Thoracic aorta (tissue), 2 donors: ENCODE results near the gene ELOVL7. TPM values are rescaled to one million over a fixed set of nuclear protein-coding genes. Genes with fewer than 3 reads are reported as not detected.

Experiments
- ATAC-seq: fragments of 150-250 bp; one replicate; pipeline ENCODE4 v1.8.0; 2017; ENCODE audit warnings: low read depth; ENCODE audit not compliant: insufficient number of reproducible peaks, low FRiP score
- DNase-seq: peaks from one replicate; pipeline ENCODE4 v3.0.0-alpha.2; 2020; ENCODE audit warnings: low spot score
- H3K27ac ChIP-seq, 2 donors: fragments of 200-600 bp; sonication (generic); 1 replicate in 1 of 2; 2 replicates in 1 of 2; pipeline ENCODE4 v1.5.1; 2016; ENCODE audit warnings: mild to moderate bottlenecking in 2 of 2, moderate library complexity in 2 of 2
- H3K27me3 ChIP-seq: fragments of 200-600 bp; sonication (generic); replicated peaks from 2 replicates; pipeline ENCODE4 v1.6.0; 2016; ENCODE audit warnings: mild to moderate bottlenecking; ENCODE audit not compliant: insufficient read depth
- H3K36me3 ChIP-seq: fragments of 200-600 bp; sonication (generic); one replicate; pipeline ENCODE4 v1.5.1; 2016
- H3K4me1 ChIP-seq, 2 donors: fragments of 200-600 bp; sonication (generic); 1 replicate in 1 of 2; 2 replicates in 1 of 2; pipeline versions ENCODE4 v1.5.1 to v1.6.0; 2016; ENCODE audit warnings: low read depth in 2 of 2, mild to moderate bottlenecking in 1 of 2; ENCODE audit not compliant: control insufficient read depth in 1 of 2
- H3K4me3 ChIP-seq: fragments of 200-600 bp; sonication (generic); 2 replicates; pipeline ENCODE4 v1.5.1; 2016; ENCODE audit warnings: mild to moderate bottlenecking
- H3K9me3 ChIP-seq: fragments of 200-600 bp; sonication (generic); 2 replicates; pipeline ENCODE4 v1.5.1; 2016
- CTCF ChIP-seq: fragments of 200-600 bp; sonication (generic); IDR thresholded peaks from one replicate; pipeline ENCODE4 v1.5.1; 2019; ENCODE audit warnings: antibody characterized with exemption
- total RNA-seq, 2 donors: library from RNA; depleted of rRNA; stranded (reverse); fragments of >200 nt; gene quantifications; one replicate each; pipeline versions ENCODE4 v1.1.0 to v1.2.3, GENCODE V29; 2016

ELOVL7 gene
- total RNA-seq, 2 donors from 2014 or later, result 3.0 to 18.5 TPM

GRCh38 chr5:60814498-60814897, 29.6 kb downstream of the ELOVL7 start:
- Histone ChIP-seq H3K36me3 (no peaks in the 10 kb centered on the region), H3K4me1 (no peaks in the 10 kb centered on the region), H3K27me3 (no peaks in the 10 kb centered on the region), H3K27ac (no peak overlapping the region), H3K4me3 (no peak overlapping the region), H3K9me3 (no peaks in the 10 kb centered on the region)
- TF ChIP-seq CTCF, result no peak
- DNase-seq (no peak), ATAC-seq (no peak)

- Histone ChIP-seq H3K4me3 (no peak overlapping the region), H3K27me3 (no peaks in the 10 kb centered on the region), H3K27ac (no peak overlapping the region), H3K4me1 (no peaks in the 10 kb centered on the region), H3K9me3 (no peaks in the 10 kb centered on the region), H3K36me3 (no peaks in the 10 kb centered on the region)
- TF ChIP-seq CTCF, result no peak
- ATAC-seq (no peak), DNase-seq (no peak)
These were observed 31.6 kb downstream of the ELOVL7 start for GRCh38 chr5:60812426-60812825.

- Histone ChIP-seq H3K27me3 (no peaks in the 10 kb centered on the region), H3K4me3 (no peak overlapping the region), H3K4me1 (no peaks in the 10 kb centered on the region), H3K36me3 (no peaks in the 10 kb centered on the region), H3K27ac (no peak overlapping the region), H3K9me3 (no peaks in the 10 kb centered on the region)
- no peak for DNase-seq
- ATAC-seq, result no peak
- no peak for TF ChIP-seq CTCF
These were observed 33.0 kb downstream of the ELOVL7 start for GRCh38 chr5:60811105-60811504.

- Histone ChIP-seq H3K4me1 (no peaks in the 10 kb centered on the region), H3K4me3 (no peak overlapping the region), H3K27ac (no peak overlapping the region), H3K27me3 (no peaks in the 10 kb centered on the region), H3K36me3 (no peaks in the 10 kb centered on the region), H3K9me3 (no peaks in the 10 kb centered on the region)
- no peak for DNase-seq
- TF ChIP-seq CTCF, result no peak
- no peak for ATAC-seq
These were observed 33.5 kb downstream of the ELOVL7 start for GRCh38 chr5:60810438-60811085.

- DNase-seq (no peak), ATAC-seq (no peak)
- Histone ChIP-seq H3K27ac (no peak overlapping the region), H3K9me3 (no peaks in the 10 kb centered on the region), H3K27me3 (no peaks in the 10 kb centered on the region), H3K4me1 (no peaks in the 10 kb centered on the region), H3K4me3 (no peak overlapping the region), H3K36me3 (no peaks in the 10 kb centered on the region)
- TF ChIP-seq CTCF, result no peak
These were observed 34.1 kb downstream of the ELOVL7 start for GRCh38 chr5:60809891-60810425.
